ENCODE results near the gene CEBPZOS. TPM values are rescaled to one million over a fixed set of nuclear protein-coding genes. Genes with fewer than 3 reads are reported as not detected.
"Not testable (repeated sequence)": the region's sequence is repeated elsewhere in the genome, so short reads cannot be mapped to it uniquely, and the experiment has no call there.

The CEBPZOS gene
- polyA plus RNA-seq, 4 donors, result 46.3 to 60.3 (median 59.8) TPM

DNA sequence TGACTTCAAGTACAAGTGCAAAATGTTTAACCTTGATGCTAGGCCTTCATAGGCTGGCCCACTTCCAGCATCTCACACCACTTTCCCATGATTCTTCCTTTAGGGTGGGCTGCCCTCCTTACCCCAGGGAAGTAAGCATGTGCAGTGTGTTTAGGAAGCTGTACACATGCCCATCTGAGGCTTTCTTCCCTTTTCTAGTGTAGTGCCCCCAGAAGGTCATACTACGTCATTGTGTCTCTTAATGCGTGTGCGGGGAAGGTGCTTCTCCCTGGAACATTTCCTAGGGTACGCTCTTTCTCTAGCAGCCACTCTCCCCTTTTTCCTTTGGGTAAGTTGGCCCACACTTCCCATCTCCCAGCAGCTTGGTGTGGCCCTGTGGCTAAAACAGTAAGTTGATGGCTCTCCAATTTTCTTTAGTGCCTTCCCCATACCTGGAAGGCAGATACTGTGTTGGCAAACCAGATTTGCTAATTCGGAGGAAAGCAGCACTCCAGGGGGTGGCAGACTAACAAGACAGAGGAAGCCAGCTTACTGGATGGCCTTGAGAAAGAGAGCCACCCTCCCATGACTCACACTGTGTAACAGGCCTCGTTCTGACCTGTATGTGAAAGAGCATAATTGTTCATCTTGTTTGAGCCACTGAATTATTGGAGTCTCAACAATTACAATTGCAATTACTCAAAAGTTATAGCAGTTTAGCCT lies 6.7 kb upstream of the CEBPZOS start:
- DNase-seq (ENCODE audit: low read depth in 4 of 4, low spot score in 3 of 4), result no peak

DNA sequence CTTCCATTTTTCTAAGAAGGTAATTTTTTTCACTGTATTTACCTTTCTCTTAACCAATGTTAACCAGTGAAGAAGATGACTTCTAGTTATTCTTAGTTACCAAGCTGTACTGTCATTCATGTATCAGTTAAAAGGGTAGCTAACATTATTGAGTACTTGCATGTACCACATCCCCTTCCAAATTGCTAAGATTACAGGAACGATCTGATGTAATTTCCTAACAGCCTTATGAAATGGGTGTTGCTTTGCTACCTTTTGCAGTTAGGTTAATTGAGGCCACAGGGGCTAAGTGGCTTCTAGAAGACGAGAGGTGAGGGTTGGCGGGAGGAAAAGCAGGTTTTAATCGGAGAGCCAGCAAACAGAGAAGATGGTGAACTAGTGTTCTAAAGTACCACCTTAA lies 6.0 kb upstream of the CEBPZOS start:
- DNase-seq (ENCODE audit: low read depth in 4 of 4, low spot score in 3 of 4), result no peak

DNA sequence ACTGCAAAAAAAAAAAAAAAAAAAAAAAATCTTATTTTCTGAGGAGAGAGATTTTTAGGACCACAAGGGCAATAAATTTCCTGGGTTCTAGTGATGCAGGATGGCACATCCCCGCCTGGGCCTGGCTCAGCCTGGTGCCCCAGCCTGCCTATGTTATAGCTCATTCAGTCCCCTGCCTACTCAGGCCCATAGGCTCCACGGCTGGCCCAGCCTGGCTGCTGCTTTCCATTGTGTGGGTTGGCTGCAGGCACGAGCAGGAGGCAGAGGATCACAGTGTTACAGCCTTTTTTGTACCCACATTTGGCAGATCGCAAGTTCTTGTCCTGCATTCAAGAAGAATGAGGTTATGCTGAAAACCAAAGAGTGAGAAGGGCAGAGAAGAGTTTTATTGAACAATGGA lies 5.0 kb upstream of the CEBPZOS start:
- DNase-seq (ENCODE audit: low read depth in 4 of 4, low spot score in 3 of 4), result no peak

DNA sequence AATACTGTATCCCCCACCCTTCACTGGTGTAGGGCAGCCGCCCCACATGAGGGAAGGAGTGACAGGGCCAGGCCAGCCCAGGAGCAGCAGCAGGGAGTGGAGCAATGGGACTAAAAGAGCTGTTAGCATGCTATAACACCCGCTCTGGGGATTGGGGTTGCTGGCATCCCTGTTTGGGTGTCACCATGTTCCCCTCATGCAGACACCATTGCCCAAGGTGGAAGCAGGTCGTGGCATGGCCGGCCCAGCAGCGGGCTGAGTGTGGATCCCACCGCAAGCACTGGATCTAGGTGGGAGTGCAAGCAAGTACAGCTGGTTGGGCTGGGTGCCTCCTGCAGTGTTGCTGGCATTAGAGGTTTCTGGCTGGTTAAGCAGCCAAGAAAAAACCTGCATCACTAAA lies 4.5 kb upstream of the CEBPZOS start:
- DNase-seq (ENCODE audit: low read depth in 4 of 4, low spot score in 3 of 4), result no peak

DNA sequence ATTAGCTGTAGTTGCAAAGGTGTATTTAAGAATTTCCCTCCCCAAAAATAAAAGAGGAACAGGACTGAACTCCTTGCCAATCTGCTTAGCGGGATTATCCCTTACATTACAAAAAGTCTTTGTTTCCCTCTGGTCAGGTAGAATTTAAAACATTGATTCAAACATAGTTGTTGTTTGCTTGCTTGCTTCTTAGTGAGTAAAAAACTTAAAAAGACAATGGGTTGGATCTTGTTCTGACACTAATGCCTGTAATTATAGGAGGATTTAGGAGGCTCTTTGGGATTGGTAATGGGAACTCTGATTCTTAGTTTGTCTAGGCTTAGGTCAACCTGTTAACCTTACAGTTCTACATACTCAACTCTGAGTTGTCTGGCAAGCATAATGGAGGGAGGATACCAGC lies 3.7 kb upstream of the CEBPZOS start:
- DNase-seq (ENCODE audit: low read depth in 4 of 4, low spot score in 3 of 4), result no peak

DNA sequence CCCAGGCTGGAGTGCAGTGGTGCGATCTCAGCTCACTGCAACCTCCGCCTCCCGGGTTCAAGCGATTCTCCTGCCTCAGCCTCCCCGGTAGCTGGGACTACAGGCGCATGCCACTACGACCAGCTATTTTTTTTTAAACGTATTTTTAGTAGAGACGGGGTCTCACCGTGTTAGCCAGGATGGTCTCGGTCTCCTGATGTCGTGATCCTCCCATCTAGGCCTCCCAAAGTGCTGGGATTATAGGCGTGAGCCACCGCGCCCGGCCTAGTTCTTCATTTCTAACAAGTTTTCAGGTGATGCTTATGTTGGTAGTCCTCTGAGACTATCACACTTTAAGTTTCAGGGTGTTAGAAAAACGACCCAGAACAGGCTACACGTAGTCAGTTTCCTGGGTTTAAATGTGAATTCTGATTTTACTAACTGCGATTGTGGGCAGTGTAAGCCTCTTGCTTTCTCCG lies 405 bp upstream of the CEBPZOS start:
- DNase-seq (ENCODE audit: low read depth in 4 of 4, low spot score in 3 of 4), result not testable (repeated sequence)

DNA sequence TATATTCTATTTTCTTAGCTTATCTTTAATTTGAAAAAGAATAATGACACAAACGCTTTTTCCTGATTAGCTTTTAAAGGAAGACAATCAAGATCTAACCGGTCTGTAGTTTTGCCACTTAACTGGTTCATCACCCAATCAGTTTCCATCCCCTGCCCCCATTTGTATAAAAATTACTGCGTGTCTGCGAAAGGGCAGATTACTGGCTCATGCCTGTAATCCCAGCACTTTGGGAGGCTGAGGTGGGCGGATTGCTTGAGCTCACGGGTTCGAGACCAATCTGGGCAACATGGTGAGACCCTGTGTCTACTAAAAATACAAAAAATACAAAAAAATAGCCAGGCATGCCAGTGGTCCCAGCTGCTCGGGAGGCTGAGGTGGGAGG lies 2.4 kb downstream of the CEBPZOS start:
- no peak for DNase-seq (ENCODE audit: low read depth in 4 of 4, low spot score in 3 of 4)

DNA sequence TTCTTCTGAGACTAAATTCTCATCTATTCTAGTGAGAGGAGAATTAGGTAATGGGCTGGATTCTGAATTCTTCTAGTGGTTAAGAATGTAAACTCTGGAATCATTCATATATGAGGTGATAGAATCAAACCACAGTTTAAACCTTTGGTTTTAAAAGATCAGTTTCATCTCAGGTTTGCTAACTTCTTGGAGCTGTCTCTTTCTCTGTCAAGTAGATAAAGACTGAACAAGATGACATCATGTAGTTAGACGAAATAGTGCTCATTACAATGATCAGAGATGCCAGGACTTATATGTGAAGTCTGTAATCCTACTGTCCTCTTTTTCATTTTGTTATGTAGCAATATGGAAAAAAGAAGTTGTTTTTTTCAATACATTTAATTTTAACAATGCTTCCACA lies 4.9 kb downstream of the CEBPZOS start:
- DNase-seq (ENCODE audit: low read depth in 4 of 4, low spot score in 3 of 4), result no peak

DNA sequence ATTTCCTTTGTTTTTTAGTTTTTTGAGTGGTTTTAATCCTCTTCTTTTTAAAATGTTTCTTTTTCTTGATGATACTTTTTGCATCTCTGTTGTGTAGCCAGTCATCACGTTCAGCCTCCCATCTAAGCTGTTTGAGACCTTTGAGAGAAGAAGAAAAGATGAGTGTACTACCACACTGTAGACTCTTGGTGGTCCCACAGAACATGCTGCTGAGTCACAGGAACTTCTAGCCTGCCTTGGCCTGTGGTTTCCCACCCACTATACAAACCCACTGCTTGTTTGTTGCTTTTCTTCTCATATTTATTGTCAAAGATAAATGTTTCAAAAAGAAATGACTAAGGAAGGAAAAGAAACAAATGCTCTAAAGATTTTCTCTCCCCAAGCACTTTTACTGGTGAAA lies 5.5 kb downstream of the CEBPZOS start:
- DNase-seq (ENCODE audit: low read depth in 4 of 4, low spot score in 3 of 4), result no peak

DNA sequence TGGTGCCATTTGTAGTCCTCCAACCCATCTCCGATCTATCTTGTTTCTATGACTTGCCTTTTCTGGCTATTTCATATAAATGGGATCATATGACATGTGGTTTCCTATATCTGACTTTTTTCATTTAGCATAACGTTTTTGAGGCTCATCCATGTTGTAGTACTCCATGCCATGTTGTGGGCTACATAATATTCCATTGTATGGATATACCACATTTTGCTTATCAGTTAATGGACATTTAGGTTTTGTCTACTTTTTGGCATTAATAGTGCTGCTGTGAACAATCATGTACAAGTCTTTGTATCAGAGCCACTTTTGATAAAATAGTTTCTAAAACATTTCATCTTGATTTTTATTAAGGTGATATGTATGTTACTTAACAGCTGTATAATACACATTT lies 7.4 kb downstream of the CEBPZOS start:
- no peak for DNase-seq (ENCODE audit: low read depth in 4 of 4, low spot score in 3 of 4)

DNA sequence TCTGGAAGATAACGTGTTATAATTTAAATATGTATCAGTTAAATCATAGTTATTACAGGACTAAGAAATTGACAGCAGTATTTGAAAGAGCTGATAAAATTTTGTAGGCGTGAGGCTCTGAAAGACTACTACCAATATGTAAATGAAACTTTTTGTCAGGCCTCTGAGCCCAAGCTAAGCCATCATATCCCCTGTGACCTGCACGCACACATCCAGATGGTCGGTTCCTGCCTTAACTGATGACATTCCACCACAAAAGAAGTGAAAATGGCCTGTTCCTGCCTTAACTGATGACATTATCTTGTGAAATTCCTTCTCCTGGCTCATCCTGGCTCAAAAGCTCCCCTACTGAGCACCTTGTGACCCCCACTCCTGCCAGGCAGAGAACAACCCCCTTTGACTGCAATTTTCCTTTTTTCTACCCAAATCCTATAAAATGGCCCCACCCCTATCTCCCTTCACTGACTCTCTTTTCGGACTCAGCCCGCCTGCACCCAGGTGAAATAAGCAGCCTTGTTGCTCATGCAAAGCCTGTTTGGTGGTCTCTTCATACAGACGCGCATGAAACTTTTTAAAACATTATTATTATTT lies 8.9 kb downstream of the CEBPZOS start:
- not testable (repeated sequence) for DNase-seq (ENCODE audit: low read depth in 4 of 4, low spot score in 3 of 4)

DNA sequence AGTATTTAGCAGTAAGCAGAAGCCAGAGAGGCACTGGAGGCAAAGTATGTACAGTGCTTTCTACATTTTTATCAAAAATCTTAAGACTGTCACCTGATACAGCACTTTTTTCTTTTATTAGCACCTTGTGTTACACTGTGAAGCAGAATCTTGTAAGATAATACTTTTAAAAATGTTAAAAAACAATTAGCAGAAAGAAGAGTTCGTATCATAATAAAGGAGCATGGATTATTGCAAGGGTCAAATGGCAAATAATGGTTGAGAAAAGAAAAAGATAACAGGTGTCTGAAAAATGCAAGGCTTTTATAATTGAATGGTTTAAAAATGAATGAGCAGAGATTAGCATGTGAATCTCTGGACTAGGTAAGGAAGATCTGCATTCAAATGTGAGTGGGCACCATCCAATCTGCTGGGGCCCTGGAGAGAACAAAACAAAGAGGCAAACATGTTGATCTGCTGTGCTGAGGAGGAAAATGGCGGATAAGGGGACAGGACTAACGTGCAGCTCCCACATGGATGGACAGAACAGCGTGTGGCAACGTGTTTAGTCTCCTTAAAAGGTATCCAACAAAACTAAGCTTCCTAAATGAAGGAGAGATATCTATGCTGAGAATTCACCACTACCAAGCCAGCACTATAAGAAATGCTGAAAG lies 9.5 kb downstream of the CEBPZOS start:
- DNase-seq (ENCODE audit: low read depth in 4 of 4, low spot score in 3 of 4), result no peak

DNA sequence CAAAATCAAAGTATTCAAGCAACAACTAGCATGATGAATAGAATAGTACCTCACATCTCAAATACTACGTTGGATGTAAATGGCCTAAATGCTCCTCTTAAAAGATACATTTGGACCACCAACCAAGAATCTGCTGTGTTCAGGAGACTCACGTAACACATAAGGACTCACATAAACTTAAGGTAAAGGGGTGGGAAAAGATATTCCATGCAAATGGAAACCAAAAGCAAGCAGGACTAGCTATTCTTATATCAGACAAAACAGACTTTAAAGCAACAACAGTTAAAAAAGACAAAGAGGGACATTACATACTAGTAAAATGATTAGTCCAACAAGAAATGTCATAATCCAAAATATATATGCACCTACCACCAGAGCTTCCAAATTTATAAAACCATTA lies 10.5 kb downstream of the CEBPZOS start:
- DNase-seq (ENCODE audit: low read depth in 4 of 4, low spot score in 3 of 4), result not testable (repeated sequence)

DNA sequence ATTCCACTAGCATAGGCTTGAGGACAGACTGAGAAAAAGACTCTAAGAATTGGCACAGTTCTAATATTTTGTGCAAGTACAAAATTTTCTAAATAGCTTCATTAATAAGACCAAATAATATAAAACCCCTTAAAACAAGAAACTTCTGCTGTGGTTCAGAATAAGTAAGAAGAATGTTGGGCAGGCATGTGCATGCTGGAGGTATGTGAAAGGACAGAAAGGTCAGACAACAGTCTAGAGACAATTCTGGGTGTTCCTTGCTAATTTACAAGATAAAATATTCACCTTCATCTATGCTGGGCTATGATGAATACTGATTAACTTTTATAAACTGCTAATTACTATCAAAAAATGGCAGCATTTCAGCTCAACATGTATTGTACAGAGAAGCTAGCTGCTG lies 14.9 kb downstream of the CEBPZOS start:
- no peak for DNase-seq (ENCODE audit: low read depth in 4 of 4, low spot score in 3 of 4)

DNA sequence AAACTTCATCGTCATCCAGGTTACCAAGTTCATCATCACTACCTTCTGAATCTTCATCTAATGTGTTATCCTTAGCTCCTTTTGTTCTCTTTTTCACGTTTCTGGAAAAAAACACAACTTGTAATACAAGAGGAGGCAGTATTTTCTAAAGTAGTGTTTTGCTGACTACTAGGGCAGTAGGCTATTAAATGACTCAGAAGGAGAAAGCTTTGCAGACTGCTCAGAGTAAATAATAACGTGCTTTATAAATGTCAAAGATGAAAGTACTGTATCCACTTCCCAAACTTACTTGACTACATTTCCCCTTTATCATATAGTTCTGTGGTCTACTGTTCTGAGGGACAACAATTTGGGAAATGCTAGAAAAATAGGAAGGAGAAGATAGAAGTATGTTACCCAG lies 15.6 kb downstream of the CEBPZOS start:
- DNase-seq (ENCODE audit: low read depth in 4 of 4, low spot score in 3 of 4), result no peak

DNA sequence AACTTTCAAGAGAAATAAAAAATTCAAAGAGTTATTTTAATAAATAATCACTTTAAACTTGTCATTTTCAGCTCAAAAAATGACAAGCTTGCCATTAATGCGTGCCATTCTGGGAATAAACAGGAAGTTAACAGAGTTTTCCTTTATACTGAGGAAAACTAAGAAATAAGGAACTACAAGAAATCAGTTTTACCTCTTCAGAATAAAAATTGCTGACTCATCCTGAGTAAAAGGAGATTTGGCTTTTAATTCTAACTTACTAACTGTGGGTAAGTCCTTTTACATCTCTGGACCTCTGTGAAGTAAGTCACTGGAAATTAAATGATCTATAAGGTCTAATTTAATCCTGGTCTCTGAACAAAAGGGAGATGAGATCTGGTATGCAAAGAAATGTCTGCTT lies 19.0 kb downstream of the CEBPZOS start:
- DNase-seq (ENCODE audit: low read depth in 4 of 4, low spot score in 3 of 4), result no peak

DNA sequence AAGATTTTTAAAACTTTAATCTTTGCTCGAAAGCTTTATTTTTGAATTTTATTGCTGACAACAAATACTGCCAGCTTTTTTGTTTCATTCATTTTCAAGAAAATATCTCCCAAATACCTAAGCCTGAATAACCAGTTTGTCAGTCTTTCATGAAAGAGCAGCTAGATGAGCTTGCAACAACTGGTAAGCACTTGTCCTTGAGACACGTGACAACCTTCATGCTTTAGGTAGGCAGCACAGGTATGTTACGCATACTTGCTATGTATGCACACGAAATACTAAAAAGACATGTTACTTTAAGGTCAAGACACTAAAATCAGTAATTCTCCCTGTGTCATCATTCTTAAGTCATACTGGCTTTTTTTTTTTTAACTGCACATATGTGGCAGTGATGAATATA lies 22.8 kb downstream of the CEBPZOS start:
- DNase-seq (ENCODE audit: low read depth in 4 of 4, low spot score in 3 of 4), result no peak

DNA sequence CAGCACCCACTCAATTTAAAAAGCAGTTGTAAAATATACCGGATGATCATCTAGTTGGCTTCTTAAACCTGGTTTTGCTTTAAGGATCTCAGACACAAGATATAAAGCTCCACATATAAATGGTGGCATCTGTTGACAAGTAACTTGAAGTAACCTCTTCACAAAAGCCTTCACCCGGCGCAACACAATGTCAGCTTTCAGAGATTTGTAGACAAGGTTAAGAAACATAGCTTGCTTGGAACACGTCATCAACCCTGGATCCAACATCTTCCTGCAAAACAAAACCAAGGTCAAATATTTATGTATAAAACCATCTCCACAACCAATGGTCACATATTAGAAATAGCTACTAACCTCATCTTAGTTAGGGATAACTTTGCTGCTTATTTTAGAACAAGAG lies 26.8 kb downstream of the CEBPZOS start:
- no peak for DNase-seq (ENCODE audit: low read depth in 4 of 4, low spot score in 3 of 4)

DNA sequence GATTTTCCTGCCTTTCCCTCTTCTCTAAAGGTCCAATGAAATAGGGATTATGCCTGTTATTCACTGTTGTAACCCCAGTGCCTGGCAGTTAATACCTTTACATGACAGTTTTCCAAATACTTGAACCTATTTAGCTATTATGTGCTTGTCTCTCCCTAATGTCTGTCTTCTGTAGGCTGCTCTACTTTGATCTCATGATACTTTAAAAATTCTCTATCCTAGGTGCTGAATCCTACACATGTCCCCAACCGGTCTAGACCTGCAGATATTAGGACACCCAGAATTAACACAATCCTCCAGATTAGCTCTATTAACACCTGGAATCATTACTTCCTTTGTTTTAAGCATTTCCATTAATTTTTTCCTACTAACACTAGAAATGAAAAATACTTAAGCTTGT lies 27.8 kb downstream of the CEBPZOS start:
- DNase-seq (ENCODE audit: low read depth in 4 of 4, low spot score in 3 of 4), result no peak

DNA sequence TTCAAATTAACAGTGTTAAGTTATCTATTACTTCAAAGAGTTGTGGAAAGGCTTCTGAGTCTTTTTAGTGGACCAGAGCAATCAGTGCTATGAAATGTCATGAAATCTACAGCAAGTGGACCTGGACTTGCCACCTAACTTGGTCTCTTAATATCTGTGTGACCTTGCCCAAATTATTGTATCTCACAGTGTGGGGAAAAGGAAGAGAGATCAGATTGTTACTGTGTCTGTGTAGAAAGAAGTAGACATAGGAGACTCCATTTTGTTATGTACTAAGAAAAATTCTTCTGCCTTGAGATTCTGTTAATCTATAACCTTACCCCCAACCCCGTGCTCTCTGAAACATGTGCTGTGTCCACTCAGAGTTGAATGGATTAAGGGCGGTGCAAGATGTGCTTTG lies 28.8 kb downstream of the CEBPZOS start:
- DNase-seq (ENCODE audit: low read depth in 4 of 4, low spot score in 3 of 4), result not testable (repeated sequence)

DNA sequence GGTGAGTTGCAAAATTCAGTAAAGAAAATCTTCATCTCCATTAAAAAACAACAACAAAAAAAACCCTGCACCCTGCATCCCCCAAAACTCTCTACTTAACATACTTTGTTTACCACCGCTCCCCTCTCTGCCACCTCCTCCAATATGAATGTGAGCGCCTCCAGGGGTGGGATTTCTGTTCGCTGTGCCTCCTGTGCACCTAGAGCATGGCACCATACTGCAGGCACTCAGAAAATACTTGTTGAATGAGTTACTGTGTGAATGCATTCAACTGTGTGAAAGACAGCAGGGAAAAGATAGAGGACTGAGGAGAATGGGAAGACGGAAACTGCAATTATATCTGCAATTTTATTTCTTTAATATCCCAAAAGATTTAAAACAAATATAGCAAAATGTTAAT lies 30.6 kb downstream of the CEBPZOS start:
- DNase-seq (ENCODE audit: low read depth in 4 of 4, low spot score in 3 of 4), result no peak

DNA sequence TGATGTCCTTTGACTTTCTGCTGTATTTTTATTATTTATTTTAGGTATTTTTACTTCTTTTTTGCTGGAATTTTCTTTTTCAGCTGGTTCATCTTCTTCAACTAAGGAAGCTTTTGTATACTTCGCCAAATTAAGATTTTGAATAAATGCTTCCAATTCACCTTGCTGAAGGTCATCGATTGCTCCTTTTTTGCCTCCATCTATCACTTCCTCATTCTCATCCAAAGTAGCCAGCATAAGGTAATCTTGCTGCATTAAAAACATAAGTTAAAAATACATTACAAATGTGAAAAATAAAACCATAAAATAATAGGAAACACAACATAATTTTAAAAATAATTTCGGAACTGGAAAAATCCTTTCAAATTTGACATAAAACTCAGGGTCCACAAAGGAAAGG lies 32.5 kb downstream of the CEBPZOS start:
- DNase-seq (ENCODE audit: low read depth in 4 of 4, low spot score in 3 of 4), result no peak

Measured in left renal pelvis (tissue), 4 donors.